HepG2 (cell line): ENCODE results near the gene ZNF865. TPM values are rescaled to one million over a fixed set of nuclear protein-coding genes. Genes with fewer than 3 reads are reported as not detected.

Experiments used
- ATAC-seq: fragments of 200-7000 bp; cut with Tn5 transposase; 3 replicates; pipeline ENCODE4 v1.9.1; 2020; ENCODE audit warnings: mild to moderate bottlenecking, moderate library complexity
- BruUV-seq: library from RNA; stranded (reverse); fragments of 400-500 nt; replicated peaks from 2 replicates; lab custom pipeline; 2021; lab: Mats Ljungman, UMichigan
- CTCF ChIA-PET: fragments of 300-600 bp; formaldehyde crosslinking; extraction: SDS; loops from one replicate; lab custom pipeline; 2021; ENCODE audit warnings: low total read pairs, inconsistent platforms, low intra/inter-chr PET ratio; lab: Yijun Ruan, JAX
- POLR2A ChIA-PET: fragments of 350-600 bp; sonication (Branson Sonifier 250); formaldehyde crosslinking; loops from one replicate; lab custom pipeline; 2020; ENCODE audit warnings: antibody characterized with exemption, inconsistent platforms; lab: Yijun Ruan, JAX
- DNase-seq: peaks from one replicate; pipeline ENCODE4 v3.0.0-alpha.2; 2015; ENCODE audit warnings: low spot score
- FAIRE-seq: peaks from 3 replicates; lab custom pipeline; 2011; peaks lifted over from hg19 to GRCh38; lab: Jason Lieb, UNC
- H2AFZ ChIP-seq: one replicate; pipeline ENCODE4 v1.6.1; 2011; ENCODE audit warnings: low read length, inconsistent platforms
- H3K27ac ChIP-seq: fragments of 300-600 bp; 3 replicates; pipeline ENCODE4 v1.8.0; 2011; ENCODE audit warnings: mixed run types, mild to moderate bottlenecking, mixed read lengths, low read length, inconsistent platforms; ENCODE audit not compliant: insufficient read depth; ENCODE audit errors: extremely low read length
- H3K27me3 ChIP-seq, 2 experiments: fragments of 200-600 bp in 1 of 2; 2 replicates in 1 of 2; 3 replicates in 1 of 2; pipeline versions ENCODE4 v1.6.0 to v1.8.0; 2011; ENCODE audit warnings: low read length in 2 of 2, mild to moderate bottlenecking in 2 of 2, moderate library complexity in 2 of 2, inconsistent platforms in 1 of 2; ENCODE audit not compliant: insufficient read depth in 2 of 2, control insufficient read depth in 1 of 2
- H3K36me3 ChIP-seq, 2 experiments: fragments of 200-600 bp in 1 of 2; replicated peaks in 1 of 2; 2 replicates in 1 of 2; 3 replicates in 1 of 2; pipeline versions ENCODE4 v1.5.1 to v1.8.0; 2011; ENCODE audit warnings: low read length in 2 of 2, inconsistent platforms in 1 of 2; ENCODE audit not compliant: insufficient read depth in 2 of 2, control insufficient read depth in 1 of 2
- H3K4me1 ChIP-seq: 2 replicates; pipeline ENCODE4 v1.5.1; 2012; ENCODE audit warnings: low read length, inconsistent platforms; ENCODE audit not compliant: insufficient read depth
- H3K4me2 ChIP-seq: 2 replicates; pipeline ENCODE4 v1.6.0; 2011; ENCODE audit warnings: low read depth, low read length, inconsistent platforms
- H3K4me3 ChIP-seq, 3 experiments: fragments of 200-600 bp in 1 of 3; sonication (generic), shearing (Covaris generic) in 1 of 3; replicated peaks in 1 of 3; 2 replicates each; pipeline ENCODE4 v1.5.1; 2011 to 2016; ENCODE audit warnings: low read length in 3 of 3, inconsistent platforms in 2 of 3, low read depth in 2 of 3, mild to moderate bottlenecking in 2 of 3, control low read depth in 1 of 3, mixed read lengths in 1 of 3; ENCODE audit not compliant: insufficient read depth in 1 of 3
- H3K79me2 ChIP-seq: one replicate; pipeline ENCODE4 v1.6.1; 2011; ENCODE audit warnings: low read length, inconsistent platforms; ENCODE audit not compliant: insufficient read depth
- H3K9ac ChIP-seq: 2 replicates; pipeline ENCODE4 v1.6.0; 2011; ENCODE audit warnings: mild to moderate bottlenecking, low read depth, low read length, inconsistent platforms; ENCODE audit not compliant: insufficient read depth
- H3K9me3 ChIP-seq: 2 replicates; pipeline ENCODE4 v1.5.1; 2012; ENCODE audit warnings: mild to moderate bottlenecking, low read length
- H4K20me1 ChIP-seq: 2 replicates; pipeline ENCODE4 v1.6.0; 2011; ENCODE audit warnings: inconsistent platforms, mild to moderate bottlenecking, low read length, moderate library complexity; ENCODE audit not compliant: insufficient read depth
- PAF1 ChIP-seq: IDR thresholded peaks from 2 replicates; pipeline ENCODE4 v1.6.1; 2016; ENCODE audit warnings: missing genetic modification reagents, missing compliant biosample characterization
- POLR2G ChIP-seq: fragments of 200-400 bp; formaldehyde crosslinking; IDR thresholded peaks from 2 replicates; pipeline ENCODE4 v1.6.1; 2018; ENCODE audit warnings: mild to moderate bottlenecking, low read depth, low read length, moderate library complexity
- ZC3H13 ChIP-seq: sonication (generic); formaldehyde crosslinking; IDR thresholded peaks from 2 replicates; pipeline ENCODE4 v1.8.1; 2023; ENCODE audit warnings: mild to moderate bottlenecking, missing genetic modification reagents, moderate library complexity
- ZNF660 ChIP-seq: sonication (generic); formaldehyde crosslinking; IDR thresholded peaks from 2 replicates; pipeline ENCODE4 v1.5.1; 2020; ENCODE audit warnings: mild to moderate bottlenecking, low read depth, missing genetic modification reagents, borderline replicate concordance
- WGBS: methylation state at CpG from one replicate; pipeline ENCODE4 v1.1.6; 2017; ENCODE audit warnings: low lambda C conversion rate; 5-methylcytosine and 5-hydroxymethylcytosine counted together
- in situ Hi-C: cut with HindIII; loops from 2 replicates; pipeline ENCODE4 v1.10.0; 2017; ENCODE audit warnings: low pct_unique_long_range_greater_than_20kb; ENCODE audit not compliant: extremely low pct_ligation_motif_present
- intact Hi-C: fragments of 100-400 bp; cut with micrococcal nuclease; formaldehyde crosslinking; loops from one replicate; pipeline ENCODE4 v1.10.0; 2022; ENCODE audit not compliant: unreplicated experiment
- polyA plus RNA-seq, 8 experiments: library from polyadenylated mRNA; depleted of rRNA in 3 of 8; stranded (reverse) in 7 of 8; unstranded in 1 of 8; fragments of >200 nt; fragmentation: Illumina TruSeq in 4 of 8; extraction: Trizol in 4 of 8; gene quantifications; 2 replicates each; pipeline versions ENCODE4 v1.2.1 to v1.2.3, GENCODE V29; 2011 to 2016; ENCODE audit warnings: low read depth in 4 of 8, missing spikeins in 1 of 8, mixed read lengths in 1 of 8; ENCODE audit not compliant: insufficient read depth in 1 of 8
- total RNA-seq, 5 experiments: library from RNA; depleted of rRNA; stranded (reverse); fragments of >200 nt; fragmentation: Illumina TruSeq; extraction: Trizol; gene quantifications; 2 replicates each; pipeline ENCODE4 v1.2.3, GENCODE V29; 2016; ENCODE audit warnings: low read depth in 1 of 5
- TF ChIP-seq, protein P1 (sequence below): sonication (generic); formaldehyde crosslinking; IDR thresholded peaks from 2 replicates; pipeline ENCODE4 v1.5.1; 2020; ENCODE audit warnings: missing genetic modification reagents, mild to moderate bottlenecking, borderline replicate concordance

The ZNF865 gene
- total and polyA plus RNA-seq, 2 of the 13 experiments (the other 11 are each of a cell fraction or from before 2014, with no cell fraction given) = 0.93 to 1.0 TPM

DNA sequence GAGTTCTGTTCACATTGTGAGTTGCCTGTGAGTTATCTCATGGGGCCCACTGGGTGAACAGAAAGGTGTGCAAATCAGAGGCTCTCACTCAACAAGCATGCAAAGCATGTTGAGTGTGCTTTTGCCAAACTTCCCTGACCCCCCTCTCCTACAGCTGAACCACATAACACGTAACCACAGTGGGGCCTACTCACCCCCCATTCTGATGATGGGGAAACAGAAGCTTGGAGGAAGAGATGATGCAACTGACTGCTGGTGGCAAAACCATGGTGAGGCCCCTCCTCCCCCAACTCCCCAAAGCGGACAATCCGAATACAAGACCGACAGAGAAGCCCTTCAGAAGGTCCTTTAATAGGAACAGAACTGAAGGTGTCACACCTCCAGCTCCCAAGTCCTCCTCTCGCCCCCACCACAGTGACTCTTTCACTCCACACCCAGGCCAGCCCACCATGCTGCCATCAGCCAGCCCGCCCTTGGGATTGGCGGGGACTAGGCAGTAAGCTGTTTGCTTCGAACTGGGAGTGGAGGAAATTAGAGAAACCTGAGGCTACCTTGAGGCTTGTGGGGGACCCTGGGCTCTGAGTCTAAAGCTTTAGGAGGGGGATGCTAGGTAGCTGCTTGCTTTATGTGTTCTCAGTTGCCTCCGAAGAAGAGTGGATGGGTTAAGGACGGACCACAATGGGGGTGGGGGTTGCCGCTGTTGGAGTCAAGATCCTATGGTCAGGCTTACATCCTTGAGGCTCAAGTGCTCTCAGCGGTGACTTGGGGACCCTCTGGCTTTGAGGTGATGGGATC is 15.2 kb downstream of the ZNF865 start:
- Histone ChIP-seq H3K27ac (no peak overlapping the region), H3K4me2 (no peak overlapping the region), H4K20me1 (peaks cover 14% of the 10 kb centered on the region; the same call in 1 of the 2 replicates), H3K9ac (no peak overlapping the region), H3K79me2 (peaks cover 4% of the 10 kb centered on the region), H2AFZ (no peak overlapping the region), H3K9me3 (no peaks in the 10 kb centered on the region), H3K36me3 (peaks cover 2 to 5% of the 10 kb centered on the region in 2 experiments; a peak in 1 of 5 replicates), H3K4me1 (peaks cover 31% of the 10 kb centered on the region), H3K27me3 (no peaks in the 10 kb centered on the region), H3K4me3 (no peak overlapping the region)
- ChIA-PET POLR2A (interaction anchor here (1.9 kb wide), 1 partner anchor 14 kb away, joined by 6 read pairs; no protein-coding TSS in a partner anchor), CTCF (no interaction called here)
- no peak for DNase-seq
- intact Hi-C loops (no loop called here), in situ Hi-C loops (no loop called here)
- TF ChIP-seq, protein P1, sequence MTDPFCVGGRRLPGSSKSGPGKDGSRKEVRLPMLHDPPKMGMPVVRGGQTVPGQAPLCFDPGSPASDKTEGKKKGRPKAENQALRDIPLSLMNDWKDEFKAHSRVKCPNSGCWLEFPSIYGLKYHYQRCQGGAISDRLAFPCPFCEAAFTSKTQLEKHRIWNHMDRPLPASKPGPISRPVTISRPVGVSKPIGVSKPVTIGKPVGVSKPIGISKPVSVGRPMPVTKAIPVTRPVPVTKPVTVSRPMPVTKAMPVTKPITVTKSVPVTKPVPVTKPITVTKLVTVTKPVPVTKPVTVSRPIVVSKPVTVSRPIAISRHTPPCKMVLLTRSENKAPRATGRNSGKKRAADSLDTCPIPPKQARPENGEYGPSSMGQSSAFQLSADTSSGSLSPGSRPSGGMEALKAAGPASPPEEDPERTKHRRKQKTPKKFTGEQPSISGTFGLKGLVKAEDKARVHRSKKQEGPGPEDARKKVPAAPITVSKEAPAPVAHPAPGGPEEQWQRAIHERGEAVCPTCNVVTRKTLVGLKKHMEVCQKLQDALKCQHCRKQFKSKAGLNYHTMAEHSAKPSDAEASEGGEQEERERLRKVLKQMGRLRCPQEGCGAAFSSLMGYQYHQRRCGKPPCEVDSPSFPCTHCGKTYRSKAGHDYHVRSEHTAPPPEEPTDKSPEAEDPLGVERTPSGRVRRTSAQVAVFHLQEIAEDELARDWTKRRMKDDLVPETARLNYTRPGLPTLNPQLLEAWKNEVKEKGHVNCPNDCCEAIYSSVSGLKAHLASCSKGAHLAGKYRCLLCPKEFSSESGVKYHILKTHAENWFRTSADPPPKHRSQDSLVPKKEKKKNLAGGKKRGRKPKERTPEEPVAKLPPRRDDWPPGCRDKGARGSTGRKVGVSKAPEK (CRISPR knock-in tag) = no peak
- TF ChIP-seq ZC3H13 (CRISPR knock-in tag) (peak; percentile 45; the same call in 1 of the 2 replicates), PAF1 (CRISPR knock-in tag) (peak; percentile 39; the same call in 1 of the 2 replicates), ZNF660 (no peak), POLR2G (peak; percentile 50; the same call in 1 of the 2 replicates)
- no TSS peak for BruUV-seq
- 95% methylated on average over 11 of the region's 12 CpGs for WGBS
- FAIRE-seq = no peak
- no peak for ATAC-seq
